ENCODE measurements around the gene CAMTA1.
A peak's percentile ranks its signal among the peaks of the same experiment; 100 is the strongest.

CAMTA1 gene

DNA sequence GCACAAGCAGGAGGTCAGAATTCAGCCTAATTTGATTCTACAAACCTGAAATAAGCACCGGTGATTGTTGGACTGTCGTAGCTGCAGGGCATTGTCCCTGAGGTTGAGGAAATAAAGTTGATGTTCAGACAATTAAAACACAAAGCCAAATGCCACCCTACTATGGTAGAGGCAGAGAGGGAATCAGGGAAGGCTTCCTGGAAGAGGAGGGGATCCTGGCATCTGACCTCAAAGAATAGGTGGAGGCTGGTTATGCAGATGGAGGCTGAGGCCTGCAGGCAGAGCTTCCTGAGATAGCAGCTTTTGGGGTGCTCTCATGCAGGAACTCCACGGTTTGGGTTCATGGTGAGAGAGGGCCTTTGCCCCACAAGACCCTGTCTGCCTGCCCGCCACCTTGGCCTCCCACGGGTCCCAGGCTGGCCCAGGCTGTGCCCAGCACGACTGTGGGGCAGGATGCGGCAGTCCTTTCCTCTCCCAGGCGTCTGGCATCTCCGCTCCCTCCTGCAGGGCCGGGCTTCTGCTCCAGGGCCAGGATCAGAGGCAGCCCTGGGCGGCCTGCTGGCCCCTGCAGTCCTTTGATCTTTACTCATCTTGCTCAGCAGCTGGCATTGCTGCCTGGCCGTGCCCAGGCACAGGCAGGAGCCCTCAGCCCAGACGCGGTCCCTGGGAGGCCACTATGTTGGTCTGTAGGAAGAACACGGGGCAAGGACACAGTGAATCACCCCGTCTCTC is 851.7 kb downstream of the CAMTA1 start:
- no peak for DNase-seq

DNA sequence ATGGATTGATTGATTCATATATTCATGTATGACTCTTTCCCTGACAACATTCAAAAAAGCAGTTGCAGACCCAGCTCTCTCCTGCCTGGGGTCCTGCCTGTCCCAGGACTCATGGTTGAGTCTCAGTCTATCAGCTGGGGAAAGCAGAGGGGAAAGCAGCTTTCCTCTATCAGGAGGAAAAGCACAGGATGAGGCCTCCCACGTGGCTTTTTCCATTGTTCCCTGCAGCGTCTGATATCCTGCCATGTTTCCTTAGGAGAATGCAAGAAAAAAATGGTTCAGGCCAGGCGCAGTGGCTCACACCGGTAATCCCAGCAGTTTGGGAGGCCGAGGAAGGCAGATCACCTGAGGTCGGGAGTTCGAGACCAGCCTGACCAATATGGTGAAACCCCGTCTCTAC is 852.8 kb downstream of the CAMTA1 start:
- DNase-seq: no peak

DNA sequence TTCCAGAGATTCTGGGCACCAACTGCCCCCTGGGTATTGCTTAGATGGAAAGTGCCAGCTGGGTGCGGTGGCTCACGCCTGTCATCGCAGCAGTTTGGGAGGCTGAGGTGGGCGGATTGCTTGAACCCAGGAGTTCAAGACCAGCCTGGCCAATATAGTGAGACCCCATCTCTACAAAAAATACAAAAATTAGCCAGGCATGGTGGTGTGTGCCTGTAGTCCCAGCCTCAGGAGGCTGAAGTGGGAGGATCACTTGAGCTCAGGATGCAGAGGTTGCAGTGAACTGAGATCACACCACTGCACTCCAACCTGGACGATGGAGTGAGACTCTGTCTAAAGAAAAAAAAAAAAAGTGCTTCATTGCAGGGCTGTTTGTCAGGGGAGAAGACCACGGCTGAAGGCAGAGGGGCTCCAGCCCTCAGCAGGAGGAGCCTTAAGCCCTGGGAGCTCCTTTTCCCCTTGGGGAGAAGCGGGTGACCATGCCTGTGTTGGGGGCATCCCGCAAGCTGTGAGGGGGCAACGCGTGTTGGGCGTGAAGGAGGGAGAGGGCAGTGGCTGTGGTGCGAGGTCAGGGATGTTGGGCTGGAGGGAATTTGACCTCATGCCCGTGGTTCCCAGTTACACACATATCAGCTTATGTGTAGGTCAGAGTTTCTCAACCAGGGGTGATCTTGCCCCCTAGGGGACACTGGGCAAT is 854.3 kb downstream of the CAMTA1 start:
- no peak for DNase-seq

DNA sequence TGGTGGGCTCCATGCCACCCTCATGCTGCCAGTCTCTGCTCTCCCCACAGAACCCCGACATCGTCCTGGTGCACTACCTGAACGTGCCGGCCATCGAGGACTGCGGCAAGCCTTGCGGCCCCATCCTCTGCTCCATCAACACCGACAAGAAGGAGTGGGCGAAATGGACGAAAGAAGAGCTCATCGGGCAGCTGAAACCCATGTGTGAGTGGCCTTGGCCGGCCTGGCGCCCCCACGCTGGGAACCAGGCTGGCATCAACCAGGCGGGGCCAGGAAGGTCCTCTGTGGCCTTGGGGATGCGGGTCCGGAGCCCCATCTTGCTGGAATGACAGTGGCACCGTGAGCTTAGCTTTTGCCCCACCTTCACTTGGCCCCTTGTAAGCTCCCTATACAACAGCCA is 855.1 kb downstream of the CAMTA1 start:
- no peak for DNase-seq

DNA sequence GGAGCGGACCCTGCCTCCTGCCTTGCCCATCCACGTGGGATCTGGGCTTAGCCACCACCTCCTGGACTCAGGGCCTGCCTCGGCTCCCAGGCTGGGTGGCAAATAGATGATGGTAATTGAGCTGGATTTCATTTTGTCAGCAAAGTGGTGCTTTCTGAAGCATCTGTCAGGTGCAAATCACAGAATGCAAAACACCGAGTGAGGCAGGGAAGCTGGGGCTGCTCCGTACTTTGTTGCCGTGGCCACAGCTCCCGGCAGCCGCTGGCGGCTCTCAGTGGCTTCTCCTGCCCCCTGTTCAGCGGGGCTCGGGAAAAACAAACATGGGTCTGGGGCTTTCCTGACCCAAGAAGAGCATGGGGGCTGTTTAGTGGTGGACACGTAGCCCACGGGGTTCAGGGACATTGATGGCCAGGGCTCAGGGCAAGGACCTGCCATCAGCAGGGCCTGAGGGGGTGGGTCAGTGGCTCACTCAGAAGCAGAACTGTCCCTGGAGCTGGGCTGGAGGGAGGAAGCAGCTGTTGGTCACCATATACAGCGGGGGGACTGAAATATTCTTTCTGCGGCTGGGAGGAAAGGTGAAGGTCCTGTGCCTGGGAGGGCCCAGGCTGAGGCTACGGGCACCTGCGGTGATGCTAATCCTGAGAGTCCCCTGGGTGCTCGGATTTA is 855.8 kb downstream of the CAMTA1 start:
- no peak for DNase-seq

DNA sequence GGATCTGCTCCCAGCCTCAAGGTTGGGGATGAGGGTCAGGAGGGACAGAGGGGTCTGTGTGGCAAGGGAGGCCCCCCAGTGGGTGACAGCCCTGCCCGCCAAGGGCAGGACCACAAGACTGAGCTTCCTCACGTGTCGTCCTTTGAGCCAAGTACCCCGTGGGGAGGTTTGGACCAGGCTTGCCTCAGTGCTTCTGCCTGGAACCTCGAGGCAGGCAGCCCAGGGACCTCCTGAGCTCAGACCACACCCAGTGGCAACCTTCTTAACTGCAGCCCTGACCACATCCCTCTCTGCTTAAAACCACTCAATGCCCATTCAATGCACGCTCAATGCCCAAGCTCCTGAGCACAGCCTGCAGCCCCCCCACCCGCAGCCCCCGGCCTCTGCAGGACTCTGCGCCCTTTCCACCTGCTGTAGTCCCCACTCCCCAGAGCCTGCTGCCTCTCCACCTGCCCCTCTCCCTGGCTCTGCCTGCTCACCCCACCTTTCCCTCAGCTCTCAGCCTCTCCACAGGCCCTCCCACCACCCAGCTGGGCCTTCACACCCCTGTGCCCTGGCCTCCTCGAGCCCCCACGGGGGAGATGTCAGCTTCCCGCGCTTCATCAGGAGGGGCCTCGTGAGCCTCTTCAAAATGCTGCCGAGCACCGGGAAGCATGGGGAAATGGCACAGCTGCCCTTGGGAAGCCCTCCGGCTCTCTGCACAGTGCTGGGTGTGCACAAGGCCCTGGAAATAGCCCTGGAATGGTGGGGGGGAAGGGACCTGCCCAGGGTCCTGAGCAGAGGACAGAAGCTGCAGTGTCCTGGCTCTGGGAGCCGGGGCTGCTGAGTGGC is 856.5 kb downstream of the CAMTA1 start:
- no peak for DNase-seq

DNA sequence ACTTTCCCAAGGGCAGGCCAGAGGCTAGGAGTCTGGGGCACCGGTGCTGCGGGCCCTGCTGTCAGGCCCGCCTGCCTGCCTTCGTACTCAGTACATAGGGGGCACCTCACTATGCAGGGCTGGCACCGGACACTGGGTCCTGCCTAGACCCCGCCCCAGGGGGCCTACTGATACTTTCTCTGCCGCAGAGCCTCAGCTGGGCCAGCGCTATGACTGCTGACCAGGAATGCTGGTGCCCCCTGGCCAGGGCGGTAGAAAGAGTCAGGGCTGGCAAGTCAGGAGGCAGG is 857.1 kb downstream of the CAMTA1 start:
- no peak for DNase-seq

DNA sequence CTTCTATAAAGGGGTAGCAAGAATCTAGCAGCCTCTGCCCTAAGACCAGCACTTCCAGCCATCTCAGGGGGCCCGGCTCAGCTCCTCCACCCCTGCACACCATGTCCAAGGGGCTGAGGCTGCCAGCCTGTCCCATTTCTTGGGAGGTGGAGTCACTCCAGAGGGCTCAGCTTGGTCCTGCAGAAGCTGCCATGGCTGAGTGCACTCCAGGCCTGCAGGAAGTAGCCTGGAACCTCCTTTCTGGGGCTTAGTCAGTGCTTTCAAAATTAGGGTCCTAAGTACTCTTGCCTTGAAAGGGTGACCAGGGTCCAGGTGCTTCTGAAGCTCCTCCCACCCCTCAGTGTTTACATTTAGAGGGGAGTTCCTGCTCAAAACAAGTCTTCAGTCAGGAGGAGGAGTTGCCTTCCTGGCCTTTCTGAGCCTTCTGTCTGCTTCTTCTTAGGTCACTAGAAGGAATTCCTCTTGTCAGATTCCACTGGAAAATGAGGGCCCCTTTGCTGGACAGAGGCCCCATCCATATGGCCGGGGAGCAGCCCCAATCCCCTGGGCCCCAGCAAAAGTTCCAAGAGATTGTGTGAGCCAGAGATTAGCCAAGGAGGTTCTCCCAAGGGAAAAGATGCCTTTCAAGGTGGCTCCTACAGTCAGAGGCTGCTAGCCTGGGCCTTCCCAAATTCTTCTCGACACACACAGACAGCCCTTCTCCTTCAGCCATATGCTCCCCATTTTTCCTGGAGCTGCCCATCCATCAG is 857.7 kb downstream of the CAMTA1 start:
- DNase-seq: no peak

DNA sequence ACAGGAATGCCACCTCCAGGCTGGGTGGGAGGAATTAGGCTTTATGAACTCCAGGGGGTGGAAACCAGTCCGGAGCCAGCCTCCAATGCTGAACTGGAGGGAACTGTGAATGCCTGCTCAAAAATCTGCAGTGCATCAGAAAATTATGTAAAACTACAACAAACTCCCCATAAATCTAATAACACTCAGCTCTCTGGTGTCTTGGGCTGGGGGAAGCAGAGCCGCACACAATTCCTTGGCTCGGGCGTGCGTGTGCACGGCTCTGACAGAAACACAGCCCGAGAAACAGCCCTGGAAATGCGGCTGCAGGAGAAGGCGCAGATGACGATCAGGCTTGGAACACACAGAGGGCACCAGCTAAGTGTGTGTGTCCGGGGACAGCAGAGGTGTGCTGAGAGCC is 858.3 kb downstream of the CAMTA1 start:
- no peak for DNase-seq

DNA sequence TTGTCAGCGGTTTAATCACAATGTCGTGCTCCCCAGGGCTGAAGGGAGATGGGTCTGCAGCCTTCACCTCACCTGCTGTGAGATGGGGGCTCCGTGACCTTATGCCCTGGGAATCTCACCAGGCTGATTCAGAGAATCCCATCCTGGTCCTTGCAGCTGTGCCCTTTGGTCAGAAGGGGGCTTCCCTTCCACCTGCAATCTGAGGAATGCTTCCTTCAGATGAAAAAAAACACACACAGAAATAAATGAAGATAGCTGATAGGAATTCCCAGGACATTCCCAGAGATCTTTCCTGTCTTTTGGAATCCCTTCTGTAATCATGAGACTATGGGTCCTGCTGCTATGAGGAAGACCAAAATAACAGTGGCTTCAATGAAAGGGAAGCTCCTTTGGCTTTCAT is 858.8 kb downstream of the CAMTA1 start:
- DNase-seq: no peak

GRCh38 chr1:7644961-7645750 is 859.9 kb downstream of the CAMTA1 start:
- DNase-seq: no peak

GRCh38 chr1:7645751-7646048 is 860.4 kb downstream of the CAMTA1 start:
- no peak for DNase-seq

DNA sequence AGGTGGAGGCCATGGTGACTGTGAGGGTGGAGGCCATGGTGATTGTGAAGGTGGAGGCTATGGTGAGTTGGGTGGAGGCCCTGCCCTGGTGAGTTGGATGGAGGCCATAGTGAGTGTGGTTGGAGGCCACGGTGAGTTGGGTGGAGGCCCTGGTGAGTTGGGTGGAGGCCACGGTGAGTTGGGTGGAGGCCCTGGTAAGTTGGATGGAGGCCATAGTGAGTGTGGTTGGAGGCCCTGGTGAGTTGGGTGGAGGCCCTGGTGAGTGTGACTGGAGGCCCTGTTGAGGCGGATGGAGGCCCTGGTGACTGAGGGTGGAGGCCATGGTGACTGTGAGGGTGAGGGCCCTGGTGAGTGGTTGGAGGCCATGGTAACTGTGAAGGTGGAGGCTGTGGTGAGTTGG is 860.9 kb downstream of the CAMTA1 start:
- DNase-seq: no peak

DNA sequence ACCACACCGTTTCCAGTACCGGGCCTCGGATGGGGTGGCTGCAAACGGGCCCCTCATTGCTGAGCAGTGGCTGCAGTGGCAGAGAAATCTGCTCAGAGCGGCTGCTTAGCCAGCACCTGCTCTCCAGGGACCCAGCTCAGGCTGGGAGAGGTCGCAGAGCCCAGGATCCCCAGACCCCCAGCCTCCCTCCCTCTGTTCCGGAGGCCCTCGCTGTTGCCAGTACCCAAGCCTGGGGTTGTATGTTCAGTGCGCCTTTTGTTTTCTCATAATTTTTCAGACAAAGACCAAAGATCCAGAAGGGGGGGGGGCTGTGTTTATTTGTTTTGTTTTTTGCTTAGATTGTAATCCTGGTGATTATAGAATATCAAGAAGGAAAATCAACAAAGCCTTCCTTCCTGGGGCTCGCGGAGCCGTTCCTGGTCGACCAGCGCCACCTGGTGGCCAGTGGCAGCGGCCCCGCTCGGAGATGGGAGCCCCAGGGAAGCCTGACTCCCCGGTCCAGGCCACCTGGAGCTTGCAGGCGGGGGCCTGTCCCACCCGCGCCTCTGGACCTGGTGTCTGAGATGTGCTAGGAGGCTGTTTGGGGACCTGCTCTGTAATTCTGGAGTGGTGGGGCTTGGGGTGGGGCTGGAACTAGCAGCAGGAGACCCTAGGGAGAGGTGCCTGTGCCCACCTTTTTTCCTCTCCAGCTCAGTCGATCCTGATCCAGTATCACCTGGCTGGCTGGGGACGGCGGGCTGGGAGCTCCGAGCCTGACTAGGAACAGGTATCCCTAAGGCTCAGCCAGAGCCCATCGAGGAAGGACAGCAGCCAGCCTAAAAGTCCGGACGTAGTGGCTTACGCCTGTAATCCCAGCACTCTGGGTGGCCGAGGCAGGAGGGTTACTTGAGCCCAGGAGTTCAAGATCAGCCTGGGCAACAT is 862.0 kb downstream of the CAMTA1 start:
- DNase-seq: peak; percentile 74

- DNase-seq: no peak
These were observed 863.6 kb downstream of the CAMTA1 start for GRCh38 chr1:7648761-7649384.

DNA sequence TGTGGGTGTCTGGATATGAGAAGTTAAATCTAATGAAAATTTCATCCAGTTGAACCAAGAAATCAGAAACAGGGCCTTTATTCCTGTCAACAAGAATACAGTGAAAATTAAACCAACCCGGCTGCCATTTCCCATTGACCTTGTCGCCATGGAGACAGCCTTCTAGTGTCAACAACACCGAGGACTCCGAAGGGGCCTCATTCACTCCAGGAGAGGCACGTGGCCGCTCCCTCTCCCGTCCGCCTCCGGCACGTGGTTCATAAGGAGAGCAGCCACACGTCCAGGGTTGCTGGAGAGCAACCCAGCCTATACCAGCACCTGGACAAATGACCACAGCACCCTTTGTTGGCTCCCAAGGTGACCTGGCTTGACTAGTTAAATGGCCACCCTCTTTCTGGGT is 865.5 kb downstream of the CAMTA1 start:
- no peak for DNase-seq

- DNase-seq: no peak
These were observed 865.9 kb downstream of the CAMTA1 start for GRCh38 chr1:7651203-7651602.

- no peak for DNase-seq
These were observed 866.8 kb downstream of the CAMTA1 start for GRCh38 chr1:7652061-7652460.

DNA sequence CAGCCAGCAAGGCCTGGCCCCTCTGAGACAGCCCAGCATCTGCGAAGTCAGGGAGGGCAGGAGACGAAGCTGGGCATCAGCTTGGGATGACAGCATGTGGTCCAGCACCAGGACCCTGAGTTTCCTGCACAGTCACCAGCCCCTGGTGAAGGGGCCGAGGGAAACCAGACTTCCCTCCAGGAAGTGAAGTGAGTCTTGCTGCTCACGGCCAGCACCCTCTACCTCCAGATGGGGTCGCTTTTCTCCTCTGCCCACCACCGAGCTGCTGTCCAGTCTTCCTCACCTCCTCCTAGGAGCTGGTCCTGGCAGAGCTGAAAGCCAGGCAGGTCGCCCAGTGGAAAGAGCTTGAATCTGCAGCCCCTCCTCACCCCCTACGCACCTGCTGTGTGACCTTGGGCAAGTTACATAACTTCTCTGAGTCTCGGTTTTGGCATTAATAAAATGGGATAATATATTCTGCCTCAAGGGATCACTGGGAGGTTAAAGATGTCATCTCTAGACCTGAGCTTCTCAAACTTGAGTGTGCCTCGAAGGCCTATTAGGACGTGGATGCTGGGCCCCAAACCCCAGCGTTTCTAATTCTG is 867.4 kb downstream of the CAMTA1 start:
- no peak for DNase-seq

DNA sequence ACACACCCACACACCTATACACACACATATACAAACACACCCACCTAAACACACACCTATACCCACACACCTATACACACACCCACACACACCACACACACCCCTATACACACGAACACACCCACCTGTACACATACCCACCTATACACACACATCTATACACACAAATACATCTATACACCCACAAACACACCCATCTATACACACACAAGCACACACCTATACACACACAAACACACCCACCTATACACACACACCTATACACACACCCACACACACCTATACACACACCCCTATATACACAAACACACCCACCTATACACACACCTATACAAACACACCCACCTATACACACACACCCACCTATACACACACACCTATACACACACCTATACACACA is 869.5 kb downstream of the CAMTA1 start:
- DNase-seq: no peak
